Measurements from ENCODE around the gene MALSU1. TPM values are rescaled to one million over a fixed set of nuclear protein-coding genes. Genes with fewer than 3 reads are reported as not detected.

Gene MALSU1
- total RNA-seq, 2 experiments from 2014 or later = 49.8 to 51.8 TPM

DNA sequence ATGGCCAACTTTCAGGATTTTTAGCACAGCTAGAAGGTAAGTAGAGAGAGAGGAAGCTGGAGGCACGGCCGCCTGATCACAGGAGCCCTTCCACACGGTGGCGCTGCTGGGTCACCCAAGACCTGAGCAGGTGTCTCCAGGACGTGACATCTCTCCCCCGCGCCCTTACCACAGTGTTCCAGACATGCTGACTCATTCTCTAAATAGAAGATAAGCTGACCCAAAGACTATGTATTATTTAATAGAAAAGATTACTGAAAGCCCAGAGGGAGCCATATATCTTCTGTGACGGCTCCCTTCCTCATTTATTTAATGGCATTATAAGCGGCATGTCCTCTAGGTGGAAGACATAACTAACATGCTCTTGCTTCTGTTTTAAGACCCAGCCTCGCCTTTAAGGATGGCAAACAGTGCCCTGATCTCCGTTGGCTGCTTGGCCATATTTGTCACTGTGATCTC lies 26.0 kb upstream of the MALSU1 start:
- Mint-ChIP-seq H3K27ac (no peak overlapping the region), H3K9me3 (no peaks in the 10 kb centered on the region)
- CTCF ChIA-PET = interaction anchor here (0.5 to 6.8 kb wide), 65 partner anchors 9 to 442 kb away, joined by 3 to 90 read pairs (median 5); partner anchors contain the start of genes IGF2BP3, KLHL7 and MALSU1

DNA sequence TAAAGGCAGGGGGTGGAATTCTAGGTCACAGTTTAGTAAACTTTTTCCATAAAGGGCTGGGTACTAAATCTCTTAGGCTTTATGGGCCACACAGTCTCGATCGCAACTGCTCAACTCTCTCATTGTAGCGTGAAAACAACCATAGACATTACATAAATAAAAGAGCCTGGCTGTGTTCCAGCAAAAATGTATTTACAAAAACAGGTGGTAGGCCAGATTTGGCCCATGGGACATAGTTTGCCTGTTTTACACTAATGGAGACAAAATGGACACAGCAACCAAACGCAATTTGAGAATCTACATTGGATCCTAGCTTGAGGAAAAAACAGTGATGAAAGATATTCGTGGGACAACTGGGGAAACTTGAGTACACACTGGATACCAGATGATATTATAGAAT lies 23.2 kb upstream of the MALSU1 start:
- POLR2A ChIA-PET = interaction anchor here (0.8 to 1.9 kb wide), 2 partner anchors 24 to 605 kb away, joined by 3 to 6 read pairs; partner anchors contain the start of gene MALSU1
- no peak for DNase-seq
- H3K4me1 Mint-ChIP-seq = peaks cover 15% of the 10 kb centered on the region
- H3K27me3 Mint-ChIP-seq = peaks cover 2% of the 10 kb centered on the region
- no peaks in the 10 kb centered on the region for H3K9me3 Mint-ChIP-seq
- no peaks in the 10 kb centered on the region for H3K36me3 Mint-ChIP-seq (ENCODE audit: low read depth)
- H3K4me3 Mint-ChIP-seq = no peak overlapping the region
- CTCF ChIA-PET = interaction anchor here (1.1 to 2.3 kb wide), 7 partner anchors 8 to 264 kb away, joined by 3 to 9 read pairs (median 6); no protein-coding TSS in a partner anchor
- no peak overlapping the region for H3K27ac Mint-ChIP-seq

More for the DNA sequence above, 26.0 kb upstream of the MALSU1 start:
- Mint-ChIP-seq H3K4me1 (peaks cover 15% of the 10 kb centered on the region), H3K4me3 (peak overlapping the region; percentile 29), H3K27me3 (peaks cover 5% of the 10 kb centered on the region), H3K36me3 (ENCODE audit: low read depth) (no peaks in the 10 kb centered on the region)
- POLR2A ChIA-PET = interaction anchor here (1.2 to 1.3 kb wide), 4 partner anchors 160 to 274 kb away, joined by 3 to 5 read pairs (median 3); no protein-coding TSS in a partner anchor
- DNase-seq = peak; percentile 91

DNA sequence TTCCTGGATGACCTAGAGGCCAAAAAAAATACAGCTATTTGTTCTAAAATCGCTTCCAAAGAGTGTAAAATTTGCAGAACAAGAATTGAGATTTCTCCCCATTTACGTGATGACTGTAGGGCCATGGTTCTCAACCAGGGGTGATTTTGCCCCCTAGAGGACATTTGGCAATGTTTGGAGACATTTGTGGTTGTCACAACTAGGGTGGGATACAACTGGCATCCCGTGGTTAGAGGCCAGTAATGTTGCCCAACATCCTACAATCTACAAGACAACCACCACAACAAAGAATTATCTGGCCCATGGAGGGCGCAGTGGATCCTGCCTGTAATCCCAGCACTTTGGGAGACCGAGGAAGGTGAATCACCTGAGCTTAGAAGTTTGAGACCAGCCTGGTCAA lies 22.8 kb upstream of the MALSU1 start:
- Mint-ChIP-seq H3K27ac (no peak overlapping the region), H3K27me3 (peaks cover 2% of the 10 kb centered on the region), H3K4me1 (peaks cover 15% of the 10 kb centered on the region), H3K9me3 (no peaks in the 10 kb centered on the region), H3K36me3 (ENCODE audit: low read depth) (no peaks in the 10 kb centered on the region), H3K4me3 (no peak overlapping the region)
- ChIA-PET POLR2A (interaction anchor here (0.5 to 0.8 kb wide), 2 partner anchors 507 to 605 kb away, joined by 3 read pairs; no protein-coding TSS in a partner anchor), CTCF (interaction anchor here (0.6 to 2.3 kb wide), 12 partner anchors 9 to 1852 kb away, joined by 3 to 9 read pairs (median 4); no protein-coding TSS in a partner anchor)
- DNase-seq = no peak

DNA sequence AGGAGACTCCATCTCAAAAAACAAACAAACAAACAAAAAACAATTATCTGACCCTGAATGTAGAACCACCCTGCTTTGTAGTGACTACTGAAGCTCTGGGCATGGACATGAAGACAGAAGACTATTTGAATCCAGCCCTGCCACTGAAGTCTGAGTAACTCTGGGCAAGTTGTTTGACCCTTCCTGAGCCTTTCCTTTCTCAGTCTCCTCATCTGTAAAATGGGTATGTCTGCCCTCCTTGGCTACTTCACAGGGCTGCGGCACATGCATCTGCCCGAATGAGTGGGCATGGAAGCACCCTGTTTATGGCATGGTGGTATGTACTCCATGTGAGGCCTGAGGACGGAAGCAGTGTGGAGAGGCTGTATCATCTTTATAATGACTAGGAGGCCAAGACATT lies 22.2 kb upstream of the MALSU1 start:
- no peak overlapping the region for H3K27ac Mint-ChIP-seq
- H3K9me3 Mint-ChIP-seq = no peaks in the 10 kb centered on the region
- H3K36me3 Mint-ChIP-seq (ENCODE audit: low read depth) = no peaks in the 10 kb centered on the region
- peaks cover 2% of the 10 kb centered on the region for H3K27me3 Mint-ChIP-seq
- ChIA-PET POLR2A (interaction anchor here (0.5 to 0.8 kb wide), 2 partner anchors 14 to 506 kb away, joined by 3 read pairs; no protein-coding TSS in a partner anchor), CTCF (interaction anchor here (0.6 to 2.3 kb wide), 11 partner anchors 9 to 266 kb away, joined by 3 to 9 read pairs (median 4); no protein-coding TSS in a partner anchor)
- peaks cover 15% of the 10 kb centered on the region for H3K4me1 Mint-ChIP-seq
- H3K4me3 Mint-ChIP-seq = no peak overlapping the region
- DNase-seq = no peak

DNA sequence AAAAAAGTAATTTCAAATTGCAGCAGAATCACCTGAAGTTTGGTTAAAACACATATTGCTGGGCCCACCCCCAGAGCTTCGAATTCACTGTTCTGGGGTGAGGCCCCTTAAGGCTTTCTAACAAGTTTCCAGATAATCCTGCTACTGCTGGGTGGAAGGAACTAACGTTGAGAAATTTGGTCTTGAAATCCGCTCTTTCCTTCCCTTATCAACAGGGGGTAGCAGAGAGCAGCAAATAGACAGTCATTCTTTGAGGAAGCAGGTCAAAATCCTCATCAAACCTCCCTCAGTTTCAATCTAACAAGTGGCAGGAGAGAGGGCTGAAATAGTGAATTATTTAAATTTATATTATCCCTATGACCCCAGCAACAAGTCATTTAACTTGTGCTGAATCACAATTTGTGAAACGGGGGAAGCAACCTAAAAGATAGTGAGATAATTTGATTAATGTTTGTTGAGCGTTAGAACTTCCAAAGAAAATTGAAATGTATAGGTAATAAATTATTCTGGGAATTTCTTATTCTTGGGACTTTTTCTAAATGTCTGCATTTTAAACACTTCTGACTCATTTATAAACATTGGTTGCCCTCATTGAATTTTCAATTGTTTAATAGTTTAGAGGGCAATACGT lies 21.7 kb upstream of the MALSU1 start:
- Mint-ChIP-seq H3K36me3 (ENCODE audit: low read depth) (no peaks in the 10 kb centered on the region), H3K27ac (no peak overlapping the region), H3K9me3 (no peaks in the 10 kb centered on the region), H3K4me3 (no peak overlapping the region), H3K4me1 (peaks cover 12% of the 10 kb centered on the region), H3K27me3 (no peaks in the 10 kb centered on the region)
- peak; percentile 21 for DNase-seq
- ChIA-PET POLR2A (interaction anchor here (0.8 kb wide), 1 partner anchor 13 kb away, joined by 3 read pairs; no protein-coding TSS in a partner anchor), CTCF (interaction anchor here (0.6 to 2.3 kb wide), 10 partner anchors 8 to 265 kb away, joined by 3 to 9 read pairs (median 4); no protein-coding TSS in a partner anchor)

DNA sequence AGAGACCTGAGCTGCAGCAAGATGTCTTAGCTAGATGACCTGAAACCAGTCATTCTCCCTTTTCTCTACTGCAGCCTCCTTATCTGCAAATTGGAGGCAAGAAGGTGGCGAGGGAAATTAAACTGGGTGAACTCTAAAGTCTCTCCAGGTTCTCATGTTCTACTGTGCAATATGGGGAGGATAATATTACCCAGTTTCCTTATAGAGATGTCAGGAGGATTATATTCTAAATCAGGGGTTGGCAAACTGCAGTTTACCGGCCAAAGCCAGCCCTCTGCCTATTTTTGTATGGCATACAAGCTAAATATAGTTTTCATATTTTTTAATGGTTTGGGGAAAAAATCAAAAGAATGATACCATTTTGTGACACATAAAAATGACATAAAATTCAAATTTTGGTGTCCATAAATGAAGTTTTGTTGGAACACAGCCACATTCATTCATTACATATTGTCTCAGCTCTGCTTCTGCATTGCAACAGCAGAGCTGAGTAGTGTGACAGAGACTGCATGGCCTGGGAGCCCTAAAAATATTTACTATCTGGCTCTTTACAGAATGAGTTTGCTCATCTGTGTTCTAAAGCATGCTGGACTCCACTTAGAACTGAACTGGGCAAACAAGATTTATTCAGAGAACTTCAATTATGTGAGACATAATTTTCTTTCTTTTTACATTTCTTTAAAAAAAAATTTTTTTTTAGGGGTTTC lies 19.2 kb upstream of the MALSU1 start:
- no peaks in the 10 kb centered on the region for H3K36me3 Mint-ChIP-seq (ENCODE audit: low read depth)
- ChIA-PET POLR2A (no interaction called here), CTCF (interaction anchor here (1.0 to 2.0 kb wide), 5 partner anchors 10 to 267 kb away, joined by 3 to 6 read pairs (median 3); no protein-coding TSS in a partner anchor)
- no peak for DNase-seq
- H3K4me3 Mint-ChIP-seq = no peak overlapping the region
- no peak overlapping the region for H3K27ac Mint-ChIP-seq
- H3K4me1 Mint-ChIP-seq = no peaks in the 10 kb centered on the region
- H3K9me3 Mint-ChIP-seq = no peaks in the 10 kb centered on the region
- no peaks in the 10 kb centered on the region for H3K27me3 Mint-ChIP-seq

DNA sequence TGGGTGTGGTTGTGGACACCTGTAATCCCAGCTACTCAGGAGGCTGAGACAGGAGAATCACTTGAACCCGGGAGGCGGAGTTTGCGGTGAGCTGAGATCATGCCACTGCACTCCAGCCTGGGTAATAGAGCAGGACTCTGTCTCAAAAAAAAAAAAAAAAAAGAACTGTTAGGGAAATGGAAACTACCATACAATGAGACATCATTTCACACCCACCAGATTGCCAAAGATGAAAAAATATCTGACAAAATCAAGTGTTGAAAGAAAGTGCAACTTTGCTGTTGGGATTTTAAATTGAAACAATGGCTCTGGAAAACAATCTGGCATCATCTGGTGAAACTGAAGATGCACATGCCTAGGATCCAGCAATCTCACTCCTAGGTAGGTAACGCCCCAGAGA lies 16.1 kb upstream of the MALSU1 start:
- Mint-ChIP-seq H3K27ac (no peak overlapping the region), H3K9me3 (no peaks in the 10 kb centered on the region), H3K4me3 (no peak overlapping the region), H3K27me3 (no peaks in the 10 kb centered on the region), H3K4me1 (peaks cover 8% of the 10 kb centered on the region), H3K36me3 (ENCODE audit: low read depth) (no peaks in the 10 kb centered on the region)
- ChIA-PET POLR2A (no interaction called here), CTCF (interaction anchor here (2.0 kb wide), 1 partner anchor 10 kb away, joined by 13 read pairs; no protein-coding TSS in a partner anchor)
- DNase-seq = no peak

DNA sequence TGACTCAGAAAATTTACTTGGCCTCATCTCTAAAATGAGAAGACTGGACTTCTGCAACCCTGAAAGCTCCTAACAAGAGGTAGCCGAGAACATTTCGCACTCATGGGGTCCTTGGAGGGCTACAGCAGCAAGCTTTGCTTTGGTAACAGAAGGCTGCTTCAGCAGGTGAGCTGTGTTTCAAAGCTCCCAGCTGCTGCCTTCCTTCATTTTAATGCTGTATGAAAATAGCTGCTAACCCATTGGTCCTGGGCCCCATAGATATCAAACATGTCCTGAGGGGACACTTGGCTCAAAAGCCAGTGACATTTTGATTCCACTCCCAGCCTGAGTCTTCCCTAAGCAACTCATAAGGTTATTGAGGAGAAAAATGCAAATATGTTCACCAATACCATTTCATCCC lies 14.3 kb upstream of the MALSU1 start:
- no peaks in the 10 kb centered on the region for H3K9me3 Mint-ChIP-seq
- POLR2A ChIA-PET = no interaction called here

DNA sequence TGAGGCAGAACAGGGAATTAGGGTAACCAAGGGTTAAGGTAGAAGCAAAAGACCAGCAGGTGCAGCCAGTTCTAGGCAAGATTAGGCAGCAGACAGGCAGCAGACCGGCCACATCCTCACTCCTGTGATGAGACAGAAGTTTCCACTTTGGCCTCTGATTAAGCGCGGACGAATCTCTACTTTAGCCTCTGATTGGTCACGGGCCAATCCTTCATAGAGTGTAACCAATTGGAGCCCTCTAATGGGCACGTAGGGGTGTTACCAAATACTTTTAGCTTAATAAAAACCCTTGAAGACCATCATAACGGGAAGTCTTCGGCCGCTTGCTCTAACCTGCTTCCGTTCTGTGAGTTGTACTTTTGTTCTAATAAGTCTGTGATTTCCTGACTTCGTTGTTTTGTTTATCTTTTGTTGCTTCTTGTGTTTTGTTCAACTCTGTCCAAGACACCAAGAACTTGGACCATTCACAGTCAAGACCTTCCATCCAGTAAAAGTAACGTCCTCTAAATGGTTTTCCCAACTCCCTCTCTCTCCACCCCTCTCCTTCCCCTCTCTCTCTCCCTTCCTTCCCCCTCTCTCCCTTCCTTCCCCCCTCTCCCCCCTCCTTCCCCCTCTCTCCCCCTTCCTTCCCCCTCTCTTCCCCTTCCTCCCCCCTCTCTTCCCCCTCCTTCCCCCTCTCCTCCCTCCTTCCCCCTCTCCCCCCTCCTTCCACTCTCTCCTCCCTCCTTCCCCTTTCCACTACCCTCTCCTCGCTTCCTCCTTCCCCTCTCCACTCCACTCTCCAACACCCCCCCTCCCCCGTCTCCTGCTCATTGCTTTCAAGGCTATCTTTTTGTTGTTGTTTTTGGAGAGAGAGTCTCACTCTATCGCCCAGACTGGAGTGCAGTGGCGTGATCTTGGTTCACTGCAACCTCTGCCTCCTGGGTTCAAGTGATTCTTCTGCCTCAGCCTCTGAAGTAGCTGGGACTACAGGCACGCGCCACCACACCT lies 13.2 kb upstream of the MALSU1 start:
- Mint-ChIP-seq H3K36me3 (ENCODE audit: low read depth) (no peaks in the 10 kb centered on the region), H3K9me3 (no peaks in the 10 kb centered on the region), H3K4me1 (peaks cover 9% of the 10 kb centered on the region), H3K4me3 (no peak overlapping the region), H3K27me3 (no peaks in the 10 kb centered on the region), H3K27ac (no peak overlapping the region)
- DNase-seq = no peak
- CTCF ChIA-PET = interaction anchor here (0.7 to 2.4 kb wide), 5 partner anchors 10 to 177 kb away, joined by 3 to 7 read pairs (median 4); no protein-coding TSS in a partner anchor
- POLR2A ChIA-PET = no interaction called here

More for the DNA sequence above, 14.3 kb upstream of the MALSU1 start:
- H3K27ac Mint-ChIP-seq = no peak overlapping the region
- H3K36me3 Mint-ChIP-seq (ENCODE audit: low read depth) = no peaks in the 10 kb centered on the region
- H3K27me3 Mint-ChIP-seq = no peaks in the 10 kb centered on the region
- peaks cover 9% of the 10 kb centered on the region for H3K4me1 Mint-ChIP-seq
- CTCF ChIA-PET = interaction anchor here (1.6 to 2.4 kb wide), 2 partner anchors 8 to 12 kb away, joined by 6 to 7 read pairs; no protein-coding TSS in a partner anchor
- H3K4me3 Mint-ChIP-seq = no peak overlapping the region
- DNase-seq = no peak

DNA sequence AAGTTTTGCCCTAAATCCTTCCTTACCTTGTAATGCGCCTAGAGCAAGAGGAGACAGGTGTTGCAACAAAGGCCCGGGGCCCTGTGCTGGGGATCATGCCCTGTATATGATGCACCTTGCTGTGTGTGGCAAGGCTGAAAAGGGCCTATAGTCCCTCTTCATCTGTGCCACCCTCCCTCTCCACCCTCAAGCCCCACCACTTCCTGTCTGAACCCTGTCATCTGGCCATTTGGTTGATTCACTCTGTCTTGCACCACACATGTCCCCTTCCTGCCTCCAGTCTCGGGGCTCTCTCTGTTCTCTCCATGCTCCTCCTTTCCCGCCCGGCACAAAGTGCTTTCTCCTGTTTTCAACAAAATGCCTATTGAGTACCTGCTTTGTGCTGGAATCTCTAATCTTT lies 11.5 kb upstream of the MALSU1 start:
- Mint-ChIP-seq H3K27ac (no peak overlapping the region), H3K27me3 (no peaks in the 10 kb centered on the region), H3K4me1 (peaks cover 9% of the 10 kb centered on the region), H3K4me3 (no peak overlapping the region), H3K9me3 (no peaks in the 10 kb centered on the region), H3K36me3 (ENCODE audit: low read depth) (no peaks in the 10 kb centered on the region)
- CTCF ChIA-PET = no interaction called here
- peak; percentile 38 for DNase-seq
- POLR2A ChIA-PET = interaction anchor here (1.7 kb wide), 1 partner anchor 11 kb away, joined by 5 read pairs; the partner anchor contains the start of gene MALSU1

DNA sequence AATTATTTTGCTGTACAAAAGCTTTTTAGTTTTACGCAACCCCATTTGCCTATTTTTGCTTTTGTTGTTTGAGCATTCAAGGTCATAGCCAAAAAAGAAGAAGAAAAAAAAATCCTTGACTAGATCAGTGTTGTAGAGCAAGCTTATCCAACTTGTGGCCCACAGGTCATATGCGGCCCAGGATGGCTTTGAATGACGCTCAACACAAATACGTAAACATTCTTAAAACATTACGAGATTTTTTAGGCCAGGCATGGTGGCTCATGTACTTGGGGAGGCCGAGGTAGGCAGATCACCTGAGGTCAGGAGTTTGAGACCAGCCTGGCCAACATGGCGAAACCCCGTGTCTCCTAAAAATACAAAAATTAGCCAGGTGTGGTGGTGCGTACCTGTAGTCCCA lies 8.1 kb upstream of the MALSU1 start:
- CTCF ChIA-PET = interaction anchor here (1.6 kb wide), 1 partner anchor 18 kb away, joined by 5 read pairs; no protein-coding TSS in a partner anchor
- H3K27ac Mint-ChIP-seq = no peak overlapping the region
- POLR2A ChIA-PET = interaction anchor here (1.0 kb wide), 1 partner anchor 14 kb away, joined by 3 read pairs; no protein-coding TSS in a partner anchor

More for the DNA sequence above, 8.1 kb upstream of the MALSU1 start:
- peaks cover 9% of the 10 kb centered on the region for H3K4me1 Mint-ChIP-seq
- no peaks in the 10 kb centered on the region for H3K9me3 Mint-ChIP-seq
- DNase-seq = no peak
- no peak overlapping the region for H3K4me3 Mint-ChIP-seq
- H3K27me3 Mint-ChIP-seq = no peaks in the 10 kb centered on the region
- no peaks in the 10 kb centered on the region for H3K36me3 Mint-ChIP-seq (ENCODE audit: low read depth)
